Measurements from ENCODE around the gene AHCYL2. TPM values are rescaled to one million over a fixed set of nuclear protein-coding genes. Genes with fewer than 3 reads are reported as not detected.

Gene AHCYL2
- total and polyA plus RNA-seq, 2 experiments from 2014 or later, result 1.9 to 8.9 TPM

GRCh38 chr7:129412501-129412900 is 187.7 kb downstream of the AHCYL2 start:
- Histone ChIP-seq H3K36me3 (ENCODE audit: low read depth) (no peaks in the 10 kb centered on the region), H3K27me3 (replicated peaks; ENCODE audit: insufficient read depth) (no peaks in the 10 kb centered on the region), H3K9ac (no peak overlapping the region), H3K79me2 (ENCODE audit: insufficient read depth) (no peaks in the 10 kb centered on the region), H4K20me1 (ENCODE audit: insufficient read depth) (no peaks in the 10 kb centered on the region), H3F3A (ENCODE audit: insufficient read depth) (no peaks in the 10 kb centered on the region), H3K9me3 (ENCODE audit: low read depth) (no peaks in the 10 kb centered on the region), H3K4me1 (ENCODE audit: insufficient read depth) (no peaks in the 10 kb centered on the region), H2AFZ (no peak overlapping the region), H3K4me3 (no peak overlapping the region), H3K27ac (no peak overlapping the region), H3K9me2 (ENCODE audit: insufficient read depth) (no peaks in the 10 kb centered on the region), H3K4me2 (ENCODE audit: unreplicated experiment) (no peak overlapping the region)
- DNase-seq, result no peak
- in situ Hi-C loops (cut with MboI), result no loop called here
- WGBS, 2 experiments (ENCODE audit: low coverage in 1 of 2, low lambda C conversion rate in 2 of 2, missing lambda C conversion rate in 2 of 2), result 96 to 97% methylated on average over 4 of the region's 4 CpGs
- TF ChIP-seq EZH2 (IDR thresholded peaks at IDR 0.05; ENCODE audit: insufficient read depth, poor library complexity, severe bottlenecking), result no peak
- no peak for TF ChIP-seq EZH2phosphoT487 (IDR thresholded peaks at IDR 0.05; ENCODE audit: insufficient read depth, low read depth)

- TF ChIP-seq EZH2phosphoT487 (IDR thresholded peaks at IDR 0.05; ENCODE audit: insufficient read depth, low read depth), result no peak
- no peak for TF ChIP-seq EZH2 (IDR thresholded peaks at IDR 0.05; ENCODE audit: insufficient read depth, poor library complexity, severe bottlenecking)
- Histone ChIP-seq H3K9ac (no peak overlapping the region), H3F3A (ENCODE audit: insufficient read depth) (no peaks in the 10 kb centered on the region), H3K27ac (no peak overlapping the region), H3K79me2 (ENCODE audit: insufficient read depth) (no peaks in the 10 kb centered on the region), H3K4me1 (ENCODE audit: insufficient read depth) (no peaks in the 10 kb centered on the region), H3K9me2 (ENCODE audit: insufficient read depth) (no peaks in the 10 kb centered on the region), H4K20me1 (ENCODE audit: insufficient read depth) (no peaks in the 10 kb centered on the region), H2AFZ (no peak overlapping the region), H3K27me3 (replicated peaks; ENCODE audit: insufficient read depth) (no peaks in the 10 kb centered on the region), H3K4me3 (no peak overlapping the region), H3K36me3 (ENCODE audit: low read depth) (no peaks in the 10 kb centered on the region), H3K9me3 (ENCODE audit: low read depth) (no peaks in the 10 kb centered on the region), H3K4me2 (ENCODE audit: unreplicated experiment) (no peak overlapping the region)
- in situ Hi-C loops (cut with MboI), result no loop called here
- DNase-seq, result no peak
- 89 to 90% methylated on average over 5 of the region's 5 CpGs for WGBS, 2 experiments (ENCODE audit: low coverage in 1 of 2, low lambda C conversion rate in 2 of 2, missing lambda C conversion rate in 2 of 2)
Observed at GRCh38 chr7:129417073-129417472, 192.2 kb downstream of the AHCYL2 start.

DNA sequence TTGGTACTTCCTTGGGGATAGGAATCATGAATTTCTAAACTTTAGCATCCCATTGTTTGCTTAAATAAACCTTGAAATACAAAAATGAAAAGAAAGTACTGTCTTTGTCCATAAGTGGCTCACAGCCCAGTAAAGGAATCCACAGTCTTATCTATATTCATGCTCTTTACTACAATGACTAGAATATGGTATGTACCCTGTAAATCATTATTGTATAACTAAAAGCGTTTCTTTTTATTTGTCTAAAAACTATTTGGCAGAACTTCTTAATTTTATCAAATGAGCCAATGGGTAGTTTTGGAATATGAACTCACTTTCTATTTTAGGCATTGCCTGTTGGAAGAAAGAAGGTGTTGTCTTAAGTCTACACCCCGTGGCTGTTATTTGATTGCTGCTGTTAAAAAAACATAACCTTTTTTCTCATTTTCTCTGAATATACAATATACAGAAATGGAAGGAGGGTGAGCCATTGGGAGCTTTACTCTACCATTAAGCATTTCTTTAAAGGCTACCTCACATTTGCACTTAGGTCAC is 197.0 kb downstream of the AHCYL2 start:
- Histone ChIP-seq H3K4me2 (ENCODE audit: unreplicated experiment) (no peak overlapping the region), H3K4me3 (no peak overlapping the region), H3K9ac (no peak overlapping the region), H2AFZ (no peak overlapping the region), H3K9me2 (ENCODE audit: insufficient read depth) (no peaks in the 10 kb centered on the region), H3K27me3 (replicated peaks; ENCODE audit: insufficient read depth) (no peaks in the 10 kb centered on the region), H3K27ac (no peak overlapping the region), H4K20me1 (ENCODE audit: insufficient read depth) (no peaks in the 10 kb centered on the region), H3K36me3 (ENCODE audit: low read depth) (no peaks in the 10 kb centered on the region), H3F3A (ENCODE audit: insufficient read depth) (no peaks in the 10 kb centered on the region), H3K4me1 (ENCODE audit: insufficient read depth) (no peaks in the 10 kb centered on the region), H3K79me2 (ENCODE audit: insufficient read depth) (no peaks in the 10 kb centered on the region), H3K9me3 (ENCODE audit: low read depth) (no peaks in the 10 kb centered on the region)
- no peak for DNase-seq
- TF ChIP-seq EZH2phosphoT487 (IDR thresholded peaks at IDR 0.05; ENCODE audit: insufficient read depth, low read depth) (no peak), EZH2 (IDR thresholded peaks at IDR 0.05; ENCODE audit: insufficient read depth, poor library complexity, severe bottlenecking) (no peak)
- 52 to 54% methylated on average over 2 of the region's 2 CpGs for WGBS, 2 experiments (ENCODE audit: low coverage in 1 of 2, low lambda C conversion rate in 2 of 2, missing lambda C conversion rate in 2 of 2)
- in situ Hi-C loops (cut with MboI), result no loop called here

GRCh38 chr7:129422727-129423126 is 197.9 kb downstream of the AHCYL2 start:
- Histone ChIP-seq H3F3A (ENCODE audit: insufficient read depth) (no peaks in the 10 kb centered on the region), H3K36me3 (ENCODE audit: low read depth) (no peaks in the 10 kb centered on the region), H3K9me2 (ENCODE audit: insufficient read depth) (no peaks in the 10 kb centered on the region), H3K79me2 (ENCODE audit: insufficient read depth) (no peaks in the 10 kb centered on the region), H3K27me3 (replicated peaks; ENCODE audit: insufficient read depth) (no peaks in the 10 kb centered on the region), H3K4me1 (ENCODE audit: insufficient read depth) (no peaks in the 10 kb centered on the region), H2AFZ (no peak overlapping the region), H3K27ac (no peak overlapping the region), H3K4me3 (no peak overlapping the region), H3K9me3 (ENCODE audit: low read depth) (no peaks in the 10 kb centered on the region), H4K20me1 (ENCODE audit: insufficient read depth) (no peaks in the 10 kb centered on the region), H3K9ac (no peak overlapping the region), H3K4me2 (ENCODE audit: unreplicated experiment) (no peak overlapping the region)
- TF ChIP-seq EZH2phosphoT487 (IDR thresholded peaks at IDR 0.05; ENCODE audit: insufficient read depth, low read depth) (no peak), EZH2 (IDR thresholded peaks at IDR 0.05; ENCODE audit: insufficient read depth, poor library complexity, severe bottlenecking) (no peak)
- 76 to 80% methylated on average over 4 of the region's 4 CpGs for WGBS, 2 experiments (ENCODE audit: low coverage in 1 of 2, low lambda C conversion rate in 2 of 2, missing lambda C conversion rate in 2 of 2)
- DNase-seq, result no peak
- in situ Hi-C loops (cut with MboI), result no loop called here

Measured in GM23248 (cell line).